A549 (cell line): Measurements from ENCODE around the gene MARCOL. TPM values are rescaled to one million over a fixed set of nuclear protein-coding genes. Genes with fewer than 3 reads are reported as not detected.

ENCODE experiments used
- ATAC-seq, 2 experiments: fragments of 200-7000 bp in 1 of 2; fragments of >200 bp in 1 of 2; cut with Nextera tagmentation in 1 of 2; cut with Tn5 transposase in 1 of 2; 3 replicates each; pipeline versions ENCODE4 v1.8.0 to v1.9.1; 2018 to 2020; ENCODE audit warnings: mild to moderate bottlenecking in 1 of 2, moderate library complexity in 1 of 2
- CTCF ChIA-PET: fragments of 300-600 bp; sonication (Branson Sonifier 250); formaldehyde crosslinking; extraction: SDS; loops from one replicate; lab custom pipeline; 2021; ENCODE audit warnings: antibody characterized with exemption, inconsistent platforms; lab: Yijun Ruan, JAX
- POLR2A ChIA-PET: fragments of 350-600 bp; formaldehyde crosslinking; extraction: SDS; loops from one replicate; lab custom pipeline; 2021; ENCODE audit warnings: antibody characterized with exemption, inconsistent platforms; lab: Yijun Ruan, JAX
- DNase-seq, 2 experiments: peaks; one replicate each; pipeline versions ENCODE4 v3.0.0 to v3.0.0-alpha.2; 2011 to 2016; ENCODE audit warnings: low read depth in 1 of 2, low spot score in 1 of 2
- FAIRE-seq: peaks from 2 replicates; lab custom pipeline; 2011; peaks lifted over from hg19 to GRCh38; lab: Jason Lieb, UNC
- H3K27ac ChIP-seq, 2 experiments: fragments of >200 bp; sonication (Bioruptor Twin); formaldehyde crosslinking; 3 replicates each; pipeline ENCODE4 v1.5.1; 2016 to 2017
- H3K4me1 ChIP-seq: fragments of >200 bp; sonication (Bioruptor Twin); formaldehyde crosslinking; 3 replicates; pipeline ENCODE4 v1.6.1; 2016
- H3K4me2 ChIP-seq: fragments of >200 bp; sonication (Bioruptor Twin); formaldehyde crosslinking; 3 replicates; pipeline ENCODE4 v1.6.1; 2016
- H3K4me3 ChIP-seq: fragments of >200 bp; sonication (Bioruptor Twin); formaldehyde crosslinking; 3 replicates; pipeline ENCODE4 v1.5.1; 2016
- H3K9me3 ChIP-seq: fragments of >200 bp; sonication (Bioruptor Twin); formaldehyde crosslinking; 3 replicates; pipeline ENCODE4 v1.6.1; 2016
- BHLHE40 ChIP-seq: IDR thresholded peaks from 2 replicates; pipeline ENCODE4 v1.6.1; 2012; ENCODE audit warnings: low read depth, low read length, inconsistent platforms
- CBX2 ChIP-seq: fragments of 200-600 bp; sonication (generic); IDR thresholded peaks from 2 replicates; pipeline ENCODE4 v1.6.1; 2016; ENCODE audit warnings: low read depth, mild to moderate bottlenecking, borderline replicate concordance
- CEBPB ChIP-seq, 2 experiments: fragments of >200 bp in 1 of 2; sonication (Bioruptor Twin) in 1 of 2; formaldehyde crosslinking in 1 of 2; IDR thresholded peaks; 2 replicates each; pipeline ENCODE4 v1.6.1; 2012 to 2016
- CHD2 ChIP-seq: fragments of 150-350 bp; IDR thresholded peaks from 2 replicates; pipeline ENCODE4 v1.6.1; 2014; ENCODE audit warnings: low read length; ENCODE audit not compliant: partially characterized antibody
- CHD4 ChIP-seq: fragments of 200-600 bp; sonication (generic); IDR thresholded peaks from 2 replicates; pipeline ENCODE4 v1.6.1; 2016; ENCODE audit warnings: antibody characterized with exemption, mild to moderate bottlenecking, borderline replicate concordance
- EHF ChIP-seq: fragments of 250-450 bp; sonication (Bioruptor Pico); IDR thresholded peaks from 2 replicates; pipeline ENCODE4 v1.5.0; 2020; ENCODE audit warnings: mild to moderate bottlenecking
- FOSB ChIP-seq: fragments of 250-450 bp; sonication (Bioruptor Pico); IDR thresholded peaks from 2 replicates; pipeline ENCODE4 v1.5.0; 2020; ENCODE audit warnings: mild to moderate bottlenecking, moderate library complexity
- FOSL2 ChIP-seq, 2 experiments: fragments of 450-650 bp in 1 of 2; fragments of >200 bp in 1 of 2; sonication (Bioruptor Twin) in 1 of 2; formaldehyde crosslinking; IDR thresholded peaks; 2 replicates each; pipeline versions ENCODE4 v1.5.0 to v1.6.1; 2016 to 2020; ENCODE audit warnings: mild to moderate bottlenecking in 1 of 2, moderate library complexity in 1 of 2
- FOXS1 ChIP-seq: fragments of 250-450 bp; sonication (Bioruptor Pico); IDR thresholded peaks from 2 replicates; pipeline ENCODE4 v1.5.0; 2020; ENCODE audit warnings: mild to moderate bottlenecking, moderate library complexity
- GATA3 ChIP-seq: IDR thresholded peaks from 2 replicates; pipeline ENCODE4 v1.6.1; 2012; ENCODE audit warnings: borderline replicate concordance
- HDAC2 ChIP-seq: fragments of 200-600 bp; sonication (generic); IDR thresholded peaks from 2 replicates; pipeline ENCODE4 v1.6.1; 2016
- HOXA7 ChIP-seq: fragments of 250-450 bp; sonication (Bioruptor Pico); IDR thresholded peaks from 2 replicates; pipeline ENCODE4 v1.5.0; 2020; ENCODE audit warnings: mild to moderate bottlenecking, moderate library complexity
- JUN ChIP-seq, 2 experiments: fragments of >200 bp; sonication (Bioruptor Twin); formaldehyde crosslinking; IDR thresholded peaks; 2 replicates in 1 of 2; 3 replicates in 1 of 2; pipeline ENCODE4 v1.6.1; 2016 to 2017
- KDM1A ChIP-seq: fragments of 200-600 bp; sonication (generic); IDR thresholded peaks from 2 replicates; pipeline ENCODE4 v1.6.1; 2016; ENCODE audit warnings: low read depth, mild to moderate bottlenecking
- PHF8 ChIP-seq: fragments of 200-600 bp; sonication (generic); IDR thresholded peaks from 2 replicates; pipeline ENCODE4 v1.6.1; 2016; ENCODE audit warnings: low read depth, mild to moderate bottlenecking, antibody characterized with exemption, moderate library complexity, borderline replicate concordance
- POLR2AphosphoS2 ChIP-seq: conservative IDR thresholded peaks from 2 replicates; pipeline ENCODE4 v1.6.1; 2012; ENCODE audit warnings: low read length, improper control_type of control experiment, inconsistent platforms
- RAD21 ChIP-seq, 2 experiments: fragments of >200 bp in 1 of 2; sonication (Bioruptor Twin) in 1 of 2; formaldehyde crosslinking in 1 of 2; IDR thresholded peaks in 1 of 2; conservative IDR thresholded peaks in 1 of 2; 2 replicates in 1 of 2; 3 replicates in 1 of 2; pipeline ENCODE4 v1.6.1; 2012 to 2018; ENCODE audit warnings: inconsistent platforms in 1 of 2
- RARB ChIP-seq: fragments of 250-450 bp; sonication (Bioruptor Pico); IDR thresholded peaks from 2 replicates; pipeline ENCODE4 v1.8.0; 2021; ENCODE audit warnings: mild to moderate bottlenecking, moderate library complexity
- RNF2 ChIP-seq: fragments of 200-600 bp; sonication (generic); IDR thresholded peaks from 2 replicates; pipeline ENCODE4 v1.6.1; 2016; ENCODE audit warnings: low read depth, mild to moderate bottlenecking, antibody characterized with exemption, moderate library complexity, borderline replicate concordance
- SMC3 ChIP-seq: fragments of >200 bp; sonication (Bioruptor Twin); formaldehyde crosslinking; IDR thresholded peaks from 3 replicates; pipeline ENCODE4 v1.6.1; 2018; ENCODE audit warnings: inconsistent platforms
- TFCP2L1 ChIP-seq: fragments of 250-450 bp; sonication (Bioruptor Pico); IDR thresholded peaks from 2 replicates; pipeline ENCODE4 v1.5.0; 2021; ENCODE audit warnings: mild to moderate bottlenecking
- TP53 ChIP-seq: fragments of 250-450 bp; sonication (Bioruptor Pico); IDR thresholded peaks from 2 replicates; pipeline ENCODE4 v1.5.0; 2021; ENCODE audit warnings: mild to moderate bottlenecking, moderate library complexity
- WGBS: methylation state at CpG from one replicate; pipeline ENCODE4 v1.1.6; 2017; ENCODE audit errors: missing lambda C conversion rate; 5-methylcytosine and 5-hydroxymethylcytosine counted together
- polyA plus RNA-seq, 4 experiments: library from polyadenylated mRNA; depleted of rRNA in 3 of 4; stranded (reverse); fragments of >200 nt; fragmentation: RNase III in 1 of 4; extraction: RNeasy Plus Mini Kit Qiagen cat#74134 plus additional on column Dnase treatment in 1 of 4; gene quantifications; 2 replicates in 3 of 4; 3 replicates in 1 of 4; pipeline ENCODE4 v1.2.3, GENCODE V29; 2011 to 2017
- TF ChIP-seq, protein P1 (sequence below): fragments of >200 bp; sonication (Bioruptor Twin); formaldehyde crosslinking; IDR thresholded peaks from 2 replicates; pipeline ENCODE4 v1.6.1; 2016
- TF ChIP-seq, protein P2 (sequence below): fragments of >200 bp; sonication (Bioruptor Twin); formaldehyde crosslinking; IDR thresholded peaks from 3 replicates; pipeline ENCODE4 v1.5.1; 2016

The MARCOL gene
- polyA plus RNA-seq, 2 of the 4 experiments (the other 2 are of a cell fraction) = 0.06 to 0.13 TPM

DNA sequence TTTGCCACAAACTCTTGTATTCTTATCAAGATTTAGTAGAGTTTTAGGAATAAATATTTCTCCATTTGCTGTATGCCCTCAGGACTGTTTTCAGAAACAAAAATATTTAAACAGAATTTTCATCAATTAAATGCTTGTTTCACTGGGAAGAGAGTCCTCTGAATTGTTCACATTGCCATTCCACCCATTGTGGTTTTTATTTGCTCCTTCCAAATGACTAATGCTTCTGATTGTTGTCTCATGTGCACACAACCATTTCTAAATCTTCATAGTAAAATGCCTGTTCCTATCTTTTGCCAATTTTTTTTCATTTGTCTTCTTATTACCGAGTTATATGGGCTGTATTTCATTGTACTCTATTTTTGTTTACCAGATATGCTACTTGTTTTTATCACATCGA, 10.6 kb downstream of the MARCOL start:
- POLR2A ChIA-PET = no interaction called here
- WGBS = 2% methylated on average over 2 of the region's 2 CpGs
- FAIRE-seq = no peak
- Histone ChIP-seq H3K9me3 (no peaks in the 10 kb centered on the region), H3K4me2 (no peak overlapping the region), H3K27ac (no peak overlapping the region)
- no peak for ATAC-seq
- DNase-seq = no peak
- TF ChIP-seq PHF8 = no peak
- TF ChIP-seq JUN (IDR thresholded peaks at IDR 0.05) = no peak
- no peak for TF ChIP-seq EHF
- TF ChIP-seq, protein P1, sequence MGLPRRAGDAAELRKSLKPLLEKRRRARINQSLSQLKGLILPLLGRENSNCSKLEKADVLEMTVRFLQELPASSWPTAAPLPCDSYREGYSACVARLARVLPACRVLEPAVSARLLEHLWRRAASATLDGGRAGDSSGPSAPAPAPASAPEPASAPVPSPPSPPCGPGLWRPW = no peak
- no peak for TF ChIP-seq FOSL2 (IDR thresholded peaks at IDR 0.05)
- no peak for TF ChIP-seq FOSL2 (CRISPR knock-in tag; IDR thresholded peaks at IDR 0.05)
- TF ChIP-seq, all 56 proteins: peak for 0
- CTCF ChIA-PET = no interaction called here
- Histone ChIP-seq H3K4me1 (no peaks in the 10 kb centered on the region), H3K4me3 (no peak overlapping the region)

DNA sequence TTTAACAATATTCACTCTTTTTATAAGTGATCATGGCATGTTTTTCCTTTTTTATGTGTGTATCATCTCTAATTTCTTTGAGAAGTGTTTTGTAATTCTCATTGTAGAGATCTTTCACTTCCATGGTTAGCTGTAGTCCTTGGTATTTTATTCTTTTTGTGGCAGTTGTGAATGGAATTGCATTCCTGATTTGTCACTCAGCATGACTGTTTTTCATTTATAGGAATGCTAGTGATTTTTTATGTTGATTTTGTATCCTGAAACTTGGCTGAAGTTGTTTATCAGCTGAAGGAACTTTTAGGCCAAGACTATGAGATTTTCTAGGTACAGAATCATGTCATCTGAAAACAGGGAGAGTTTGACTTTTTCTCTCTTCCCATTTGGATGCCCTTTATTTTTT, 17.1 kb downstream of the MARCOL start:
- no peak overlapping the region for H3K4me3 ChIP-seq
- no peak overlapping the region for H3K4me2 ChIP-seq
- no peak for TF ChIP-seq HOXA7 (CRISPR knock-in tag)
- no peak for TF ChIP-seq GATA3
- no peak for TF ChIP-seq CEBPB (IDR thresholded peaks at IDR 0.05)
- TF ChIP-seq RARB (CRISPR knock-in tag) = no peak
- no peak for TF ChIP-seq CHD4
- no peak for TF ChIP-seq RAD21 (conservative IDR thresholded peaks at IDR 0.05 in 1 of 2, IDR thresholded peaks at IDR 0.05 in 1 of 2)
- TF ChIP-seq CHD2 = no peak
- no peak for TF ChIP-seq JUN (IDR thresholded peaks at IDR 0.05)
- TF ChIP-seq KDM1A = no peak
- TF ChIP-seq TFCP2L1 (CRISPR knock-in tag) = no peak
- TF ChIP-seq BHLHE40 = no peak
- TF ChIP-seq, protein P2, sequence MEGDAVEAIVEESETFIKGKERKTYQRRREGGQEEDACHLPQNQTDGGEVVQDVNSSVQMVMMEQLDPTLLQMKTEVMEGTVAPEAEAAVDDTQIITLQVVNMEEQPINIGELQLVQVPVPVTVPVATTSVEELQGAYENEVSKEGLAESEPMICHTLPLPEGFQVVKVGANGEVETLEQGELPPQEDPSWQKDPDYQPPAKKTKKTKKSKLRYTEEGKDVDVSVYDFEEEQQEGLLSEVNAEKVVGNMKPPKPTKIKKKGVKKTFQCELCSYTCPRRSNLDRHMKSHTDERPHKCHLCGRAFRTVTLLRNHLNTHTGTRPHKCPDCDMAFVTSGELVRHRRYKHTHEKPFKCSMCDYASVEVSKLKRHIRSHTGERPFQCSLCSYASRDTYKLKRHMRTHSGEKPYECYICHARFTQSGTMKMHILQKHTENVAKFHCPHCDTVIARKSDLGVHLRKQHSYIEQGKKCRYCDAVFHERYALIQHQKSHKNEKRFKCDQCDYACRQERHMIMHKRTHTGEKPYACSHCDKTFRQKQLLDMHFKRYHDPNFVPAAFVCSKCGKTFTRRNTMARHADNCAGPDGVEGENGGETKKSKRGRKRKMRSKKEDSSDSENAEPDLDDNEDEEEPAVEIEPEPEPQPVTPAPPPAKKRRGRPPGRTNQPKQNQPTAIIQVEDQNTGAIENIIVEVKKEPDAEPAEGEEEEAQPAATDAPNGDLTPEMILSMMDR = no peak
- TF ChIP-seq SMC3 = no peak
- TF ChIP-seq POLR2AphosphoS2 = no peak
- no peak for TF ChIP-seq RNF2
- TF ChIP-seq TP53 (CRISPR knock-in tag) = no peak
- no peak for TF ChIP-seq FOSB
- TF ChIP-seq FOXS1 (CRISPR knock-in tag) = no peak
- TF ChIP-seq CBX2 = no peak
- TF ChIP-seq HDAC2 = no peak
- no peaks in the 10 kb centered on the region for H3K9me3 ChIP-seq
- no peak overlapping the region for H3K27ac ChIP-seq
- no peak for FAIRE-seq
- no peak for ATAC-seq
- H3K4me1 ChIP-seq = no peaks in the 10 kb centered on the region
- no peak for DNase-seq
- POLR2A ChIA-PET = no interaction called here
- CTCF ChIA-PET = no interaction called here

DNA sequence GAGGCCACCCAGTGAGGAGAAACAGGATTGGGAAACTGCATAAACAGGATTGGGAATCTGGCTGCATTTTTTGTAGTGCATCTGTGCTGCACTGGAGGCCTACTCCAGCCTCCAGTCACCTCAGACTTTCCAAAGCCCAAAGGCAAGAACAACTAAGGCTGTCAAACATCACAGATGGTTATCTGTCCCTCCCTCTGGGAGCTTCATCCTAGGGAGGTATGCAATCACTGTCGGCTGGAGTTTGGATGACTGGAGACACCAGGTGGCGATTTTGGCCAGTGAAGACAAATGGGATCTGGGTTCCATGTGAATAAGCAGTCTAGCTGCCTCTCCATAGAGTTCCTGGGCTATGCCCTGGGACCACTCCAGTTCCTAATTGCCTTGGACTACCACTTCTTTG, 21.0 kb downstream of the MARCOL start:
- Histone ChIP-seq H3K9me3 (no peaks in the 10 kb centered on the region), H3K4me3 (no peak overlapping the region), H3K27ac (no peak overlapping the region), H3K4me2 (no peak overlapping the region), H3K4me1 (no peaks in the 10 kb centered on the region)
- TF ChIP-seq CBX2 = no peak
- TF ChIP-seq FOXS1 (CRISPR knock-in tag) = no peak
- 18% methylated on average over 2 of the region's 2 CpGs for WGBS
- ChIA-PET CTCF (no interaction called here), POLR2A (no interaction called here)
- ATAC-seq (no peak), DNase-seq (no peak), FAIRE-seq (no peak)
